Measurements from ENCODE around the gene GABRG3. TPM values are rescaled to one million over a fixed set of nuclear protein-coding genes. Genes with fewer than 3 reads are reported as not detected.

The GABRG3 gene
- total and polyA plus RNA-seq, 10 of the 15 experiments (the other 5 are each of a cell fraction or from before 2014, with no cell fraction given) = 0.15 TPM; not detected in 9

GRCh38 chr15:27458345-27459084 lies 487.5 kb downstream of the GABRG3 start (continued):
- TF ChIP-seq STAT1 (conservative IDR thresholded peaks at IDR 0.05) (no peak), ZZZ3 (IDR thresholded peaks at IDR 0.05; ENCODE audit: control insufficient read depth, insufficient read length, low read depth) (no peak), MXI1 (IDR thresholded peaks at IDR 0.05; ENCODE audit: low read depth, low read length) (no peak), POLR2AphosphoS2 (IDR thresholded peaks at IDR 0.05; ENCODE audit: low read depth, low read length) (no peak), GABPA (IDR thresholded peaks at IDR 0.05; ENCODE audit: low read depth) (no peak), RB1 (IDR thresholded peaks at IDR 0.05; ENCODE audit: borderline replicate concordance) (no peak)
- TF ChIP-seq, protein P1, sequence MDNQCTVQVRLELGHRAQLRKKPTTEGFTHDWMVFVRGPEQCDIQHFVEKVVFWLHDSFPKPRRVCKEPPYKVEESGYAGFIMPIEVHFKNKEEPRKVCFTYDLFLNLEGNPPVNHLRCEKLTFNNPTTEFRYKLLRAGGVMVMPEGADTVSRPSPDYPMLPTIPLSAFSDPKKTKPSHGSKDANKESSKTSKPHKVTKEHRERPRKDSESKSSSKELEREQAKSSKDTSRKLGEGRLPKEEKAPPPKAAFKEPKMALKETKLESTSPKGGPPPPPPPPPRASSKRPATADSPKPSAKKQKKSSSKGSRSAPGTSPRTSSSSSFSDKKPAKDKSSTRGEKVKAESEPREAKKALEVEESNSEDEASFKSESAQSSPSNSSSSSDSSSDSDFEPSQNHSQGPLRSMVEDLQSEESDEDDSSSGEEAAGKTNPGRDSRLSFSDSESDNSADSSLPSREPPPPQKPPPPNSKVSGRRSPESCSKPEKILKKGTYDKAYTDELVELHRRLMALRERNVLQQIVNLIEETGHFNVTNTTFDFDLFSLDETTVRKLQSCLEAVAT (IDR thresholded peaks at IDR 0.05) = no peak
- TF ChIP-seq, protein P2, sequence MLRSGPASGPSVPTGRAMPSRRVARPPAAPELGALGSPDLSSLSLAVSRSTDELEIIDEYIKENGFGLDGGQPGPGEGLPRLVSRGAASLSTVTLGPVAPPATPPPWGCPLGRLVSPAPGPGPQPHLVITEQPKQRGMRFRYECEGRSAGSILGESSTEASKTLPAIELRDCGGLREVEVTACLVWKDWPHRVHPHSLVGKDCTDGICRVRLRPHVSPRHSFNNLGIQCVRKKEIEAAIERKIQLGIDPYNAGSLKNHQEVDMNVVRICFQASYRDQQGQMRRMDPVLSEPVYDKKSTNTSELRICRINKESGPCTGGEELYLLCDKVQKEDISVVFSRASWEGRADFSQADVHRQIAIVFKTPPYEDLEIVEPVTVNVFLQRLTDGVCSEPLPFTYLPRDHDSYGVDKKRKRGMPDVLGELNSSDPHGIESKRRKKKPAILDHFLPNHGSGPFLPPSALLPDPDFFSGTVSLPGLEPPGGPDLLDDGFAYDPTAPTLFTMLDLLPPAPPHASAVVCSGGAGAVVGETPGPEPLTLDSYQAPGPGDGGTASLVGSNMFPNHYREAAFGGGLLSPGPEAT (IDR thresholded peaks at IDR 0.05; ENCODE audit: low read depth) = no peak
- TF ChIP-seq, protein P3, sequence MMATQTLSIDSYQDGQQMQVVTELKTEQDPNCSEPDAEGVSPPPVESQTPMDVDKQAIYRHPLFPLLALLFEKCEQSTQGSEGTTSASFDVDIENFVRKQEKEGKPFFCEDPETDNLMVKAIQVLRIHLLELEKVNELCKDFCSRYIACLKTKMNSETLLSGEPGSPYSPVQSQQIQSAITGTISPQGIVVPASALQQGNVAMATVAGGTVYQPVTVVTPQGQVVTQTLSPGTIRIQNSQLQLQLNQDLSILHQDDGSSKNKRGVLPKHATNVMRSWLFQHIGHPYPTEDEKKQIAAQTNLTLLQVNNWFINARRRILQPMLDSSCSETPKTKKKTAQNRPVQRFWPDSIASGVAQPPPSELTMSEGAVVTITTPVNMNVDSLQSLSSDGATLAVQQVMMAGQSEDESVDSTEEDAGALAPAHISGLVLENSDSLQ (IDR thresholded peaks at IDR 0.05) = no peak
